SK-N-SH (cell line): ENCODE data around the gene F2.

Source experiments
- CHD2 ChIP-seq: fragments of 150-350 bp; IDR thresholded peaks from 2 replicates; pipeline ENCODE4 v1.6.1; 2018; ENCODE audit warnings: low read length; ENCODE audit not compliant: partially characterized antibody
- CTCF ChIP-seq: fragments of 200-600 bp; sonication (generic); IDR thresholded peaks from 2 replicates; pipeline ENCODE4 v1.6.1; 2017; ENCODE audit warnings: antibody characterized with exemption, mild to moderate bottlenecking, moderate library complexity
- EP300 ChIP-seq, 2 experiments: IDR thresholded peaks; 2 replicates each; pipeline versions ENCODE4 v1.4.0 to v1.6.1; 2012; ENCODE audit warnings: borderline replicate concordance in 1 of 2, low read depth in 1 of 2, low read length in 1 of 2
- EZH2phosphoT487 ChIP-seq: fragments of 200-600 bp; sonication (generic); IDR thresholded peaks from 2 replicates; pipeline ENCODE4 v1.6.1; 2017; ENCODE audit warnings: low read depth, mixed run types, mild to moderate bottlenecking, antibody characterized with exemption, moderate library complexity, borderline replicate concordance
- FOSL2 ChIP-seq: IDR thresholded peaks from 2 replicates; pipeline ENCODE4 v1.4.0; 2012; ENCODE audit warnings: low read depth, mild to moderate bottlenecking, moderate library complexity, borderline replicate concordance
- MEF2A ChIP-seq: IDR thresholded peaks from 2 replicates; pipeline ENCODE4 v1.4.0; 2012; ENCODE audit warnings: low read depth, borderline replicate concordance
- MXI1 ChIP-seq: IDR thresholded peaks from 2 replicates; pipeline ENCODE4 v1.6.1; 2012; ENCODE audit warnings: mild to moderate bottlenecking, low read depth, low read length, improper control_type of control experiment
- RAD21 ChIP-seq: IDR thresholded peaks from 2 replicates; pipeline ENCODE4 v1.6.1; 2012; ENCODE audit warnings: mild to moderate bottlenecking, low read length
- TAF1 ChIP-seq: IDR thresholded peaks from 2 replicates; pipeline ENCODE4 v1.6.1; 2012; ENCODE audit warnings: low read depth, mild to moderate bottlenecking, low read length, moderate library complexity, borderline replicate concordance
- TCF12 ChIP-seq: IDR thresholded peaks from 2 replicates; pipeline ENCODE4 v1.4.0; 2012
- USF2 ChIP-seq: fragments of 150-350 bp; IDR thresholded peaks from 2 replicates; pipeline ENCODE4 v1.6.1; 2017; ENCODE audit warnings: antibody characterized with exemption, low read length, low read depth, borderline replicate concordance

GRCh38 chr11:46778416-46778815, 59.4 kb downstream of the F2 start:
- TF ChIP-seq EZH2phosphoT487 (no peak), RAD21 (no peak), MEF2A (no peak), USF2 (no peak), CTCF (no peak), MXI1 (no peak), EP300 (IDR thresholded peaks at IDR 0.05; ENCODE audit: borderline replicate concordance in 1 of 2, low read depth in 1 of 2, low read length in 1 of 2) (no peak), TCF12 (no peak), TAF1 (no peak), FOSL2 (no peak), CHD2 (no peak)
